ENCODE measurements around the gene MAP3K9.

DNA sequence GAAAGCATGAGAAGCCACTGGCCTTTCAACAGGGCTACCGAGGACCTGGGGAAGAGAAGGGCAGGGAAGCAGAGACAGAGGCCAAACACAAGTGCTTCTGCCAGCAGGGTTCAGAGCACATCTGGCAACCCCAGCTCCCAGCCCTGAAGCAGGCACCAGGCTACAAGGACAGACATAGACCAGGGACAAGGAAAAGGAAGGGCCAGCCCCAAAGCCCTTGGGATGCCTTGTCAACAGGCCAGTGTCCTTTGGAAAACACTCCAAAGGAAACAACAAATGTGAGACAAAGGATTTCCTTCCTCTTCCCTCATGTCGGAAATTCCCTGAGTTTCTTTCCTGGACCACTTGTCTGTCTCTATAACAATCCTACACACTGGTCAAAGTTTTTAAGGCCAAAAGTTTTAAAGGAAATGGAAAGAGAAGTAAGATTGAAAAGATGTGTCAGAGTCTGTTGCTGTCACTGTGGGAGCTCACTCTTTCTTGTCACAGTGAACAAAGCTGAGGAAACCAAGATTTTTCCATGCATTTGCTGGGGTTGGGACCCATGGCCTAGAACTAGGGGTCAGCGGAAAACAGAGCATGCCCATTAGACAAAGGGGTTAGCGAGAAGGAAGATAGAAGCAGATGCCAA lies 108.2 kb downstream of the MAP3K9 start:
- TF ChIP-seq GMEB1 (CRISPR knock-in tag; IDR thresholded peaks at IDR 0.05) (no peak), MTF1 (CRISPR knock-in tag; IDR thresholded peaks at IDR 0.05; ENCODE audit: borderline replicate concordance) (no peak)
- TF ChIP-seq, protein P1, sequence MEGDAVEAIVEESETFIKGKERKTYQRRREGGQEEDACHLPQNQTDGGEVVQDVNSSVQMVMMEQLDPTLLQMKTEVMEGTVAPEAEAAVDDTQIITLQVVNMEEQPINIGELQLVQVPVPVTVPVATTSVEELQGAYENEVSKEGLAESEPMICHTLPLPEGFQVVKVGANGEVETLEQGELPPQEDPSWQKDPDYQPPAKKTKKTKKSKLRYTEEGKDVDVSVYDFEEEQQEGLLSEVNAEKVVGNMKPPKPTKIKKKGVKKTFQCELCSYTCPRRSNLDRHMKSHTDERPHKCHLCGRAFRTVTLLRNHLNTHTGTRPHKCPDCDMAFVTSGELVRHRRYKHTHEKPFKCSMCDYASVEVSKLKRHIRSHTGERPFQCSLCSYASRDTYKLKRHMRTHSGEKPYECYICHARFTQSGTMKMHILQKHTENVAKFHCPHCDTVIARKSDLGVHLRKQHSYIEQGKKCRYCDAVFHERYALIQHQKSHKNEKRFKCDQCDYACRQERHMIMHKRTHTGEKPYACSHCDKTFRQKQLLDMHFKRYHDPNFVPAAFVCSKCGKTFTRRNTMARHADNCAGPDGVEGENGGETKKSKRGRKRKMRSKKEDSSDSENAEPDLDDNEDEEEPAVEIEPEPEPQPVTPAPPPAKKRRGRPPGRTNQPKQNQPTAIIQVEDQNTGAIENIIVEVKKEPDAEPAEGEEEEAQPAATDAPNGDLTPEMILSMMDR (IDR thresholded peaks at IDR 0.05 in 2 of 3, conservative IDR thresholded peaks at IDR 0.05 in 1 of 3; ENCODE audit: insufficient read depth in 2 of 3, low read depth in 1 of 3, low read length in 3 of 3): no peak
